ENCODE measurements around the gene ARL6IP4. TPM values are rescaled to one million over a fixed set of nuclear protein-coding genes. Genes with fewer than 3 reads are reported as not detected.

The ARL6IP4 gene
- polyA plus RNA-seq, 4 donors = 152 to 209 (median 170) TPM

DNA sequence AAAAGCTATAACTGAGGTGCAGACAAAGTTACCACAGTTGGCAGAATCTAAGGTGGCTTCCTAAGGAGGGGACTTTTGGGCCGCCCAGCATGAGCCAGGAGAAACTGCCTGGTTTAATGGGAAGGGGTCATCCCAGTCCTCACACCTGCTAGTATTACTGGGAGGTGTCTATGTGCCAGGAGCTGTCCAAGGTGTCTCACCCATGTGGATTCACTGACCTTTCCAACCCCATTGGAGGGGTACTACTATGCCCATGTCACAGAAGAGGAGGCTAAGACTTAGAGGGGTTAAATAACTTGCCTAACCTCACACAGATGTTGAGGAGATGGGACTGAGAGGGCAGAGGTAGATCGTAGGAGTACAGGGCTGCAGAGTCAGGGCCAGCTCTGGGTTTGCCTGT lies 24.4 kb upstream of the ARL6IP4 start:
- no peak for DNase-seq (ENCODE audit: low read depth in 4 of 4, low spot score in 3 of 4)

DNA sequence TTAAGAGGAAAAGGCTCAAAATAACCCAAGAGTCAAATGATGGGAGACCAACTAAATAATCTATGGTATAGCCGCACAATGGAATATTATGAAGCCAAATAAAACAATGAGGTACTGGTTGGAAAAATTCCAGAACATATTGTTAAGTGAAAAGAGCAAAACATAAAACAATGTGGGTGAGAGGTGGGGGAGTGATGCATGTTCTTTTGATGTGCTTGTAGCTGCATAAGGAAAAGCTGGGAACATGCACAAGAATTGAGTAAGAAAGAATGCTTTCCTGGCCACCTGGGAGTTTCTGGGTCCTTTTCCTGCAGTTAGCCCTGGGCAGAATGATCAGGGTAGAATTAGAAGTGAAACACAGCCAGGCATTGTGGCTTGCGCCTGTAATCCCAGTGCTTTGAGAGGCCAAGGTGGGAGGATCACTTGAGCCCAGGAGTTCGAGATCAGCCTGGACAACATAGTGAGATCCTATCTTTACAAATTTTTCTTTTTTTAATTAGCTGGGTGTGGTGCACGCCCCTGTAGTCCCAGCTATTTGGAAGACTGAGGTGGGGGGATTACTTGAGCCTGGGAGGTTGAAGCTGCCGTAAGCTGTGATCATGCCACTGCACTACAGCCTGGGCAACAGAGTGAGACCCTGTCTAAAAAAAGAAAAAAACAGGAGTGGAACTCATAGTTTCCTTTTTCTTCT lies 22.1 kb upstream of the ARL6IP4 start:
- DNase-seq (ENCODE audit: low read depth in 4 of 4, low spot score in 3 of 4) = no peak

DNA sequence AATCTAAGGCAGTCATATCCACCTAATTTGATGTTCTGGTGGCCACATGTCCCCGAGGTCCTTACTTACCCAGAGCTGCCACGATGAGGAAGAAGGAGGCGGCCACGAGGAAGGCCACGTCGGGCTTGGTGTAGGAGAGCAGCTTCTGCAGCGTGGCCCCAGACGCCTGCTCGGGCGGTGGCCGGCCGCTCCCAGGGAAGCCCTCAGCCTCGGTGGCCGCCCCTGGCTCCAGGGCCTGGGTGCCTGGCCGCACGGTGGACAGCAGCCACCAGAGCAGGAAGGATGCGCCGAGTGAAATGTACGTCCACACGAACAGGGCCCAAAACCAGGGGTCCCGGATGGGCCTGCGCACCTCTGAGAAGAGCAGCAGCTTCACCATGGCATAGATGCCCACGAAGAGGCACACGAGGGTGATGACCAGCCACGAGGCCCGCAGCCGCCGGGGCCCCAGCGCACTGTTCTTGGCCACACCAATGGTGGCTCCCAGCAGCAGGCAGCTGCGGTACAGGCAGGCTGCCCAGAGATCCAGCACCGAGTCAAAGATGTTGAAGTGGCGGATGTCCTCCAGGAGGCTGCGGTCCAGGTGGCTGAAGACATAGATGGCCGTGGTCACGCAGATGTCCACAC lies 20.8 kb upstream of the ARL6IP4 start:
- DNase-seq (ENCODE audit: low read depth in 4 of 4, low spot score in 3 of 4) = no peak

DNA sequence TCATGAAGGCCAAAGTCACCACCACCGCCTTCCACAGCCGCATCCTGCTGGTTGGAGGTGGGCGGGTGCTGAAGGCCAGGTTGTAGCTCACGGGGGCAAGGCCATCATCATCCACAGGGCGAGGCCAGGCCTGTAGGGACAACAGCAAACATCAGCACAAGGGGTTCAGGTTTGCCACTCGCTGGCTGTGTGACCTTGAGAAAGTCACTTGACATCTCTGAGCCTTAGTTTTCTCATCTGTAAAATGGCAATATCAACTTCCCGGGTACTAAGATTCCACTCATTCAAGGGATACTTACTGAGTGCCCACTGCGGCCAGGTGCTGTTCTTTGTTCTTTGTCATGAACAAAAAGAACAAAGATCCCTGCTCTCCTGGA lies 20.3 kb upstream of the ARL6IP4 start:
- DNase-seq (ENCODE audit: low read depth in 4 of 4, low spot score in 3 of 4) = no peak

DNA sequence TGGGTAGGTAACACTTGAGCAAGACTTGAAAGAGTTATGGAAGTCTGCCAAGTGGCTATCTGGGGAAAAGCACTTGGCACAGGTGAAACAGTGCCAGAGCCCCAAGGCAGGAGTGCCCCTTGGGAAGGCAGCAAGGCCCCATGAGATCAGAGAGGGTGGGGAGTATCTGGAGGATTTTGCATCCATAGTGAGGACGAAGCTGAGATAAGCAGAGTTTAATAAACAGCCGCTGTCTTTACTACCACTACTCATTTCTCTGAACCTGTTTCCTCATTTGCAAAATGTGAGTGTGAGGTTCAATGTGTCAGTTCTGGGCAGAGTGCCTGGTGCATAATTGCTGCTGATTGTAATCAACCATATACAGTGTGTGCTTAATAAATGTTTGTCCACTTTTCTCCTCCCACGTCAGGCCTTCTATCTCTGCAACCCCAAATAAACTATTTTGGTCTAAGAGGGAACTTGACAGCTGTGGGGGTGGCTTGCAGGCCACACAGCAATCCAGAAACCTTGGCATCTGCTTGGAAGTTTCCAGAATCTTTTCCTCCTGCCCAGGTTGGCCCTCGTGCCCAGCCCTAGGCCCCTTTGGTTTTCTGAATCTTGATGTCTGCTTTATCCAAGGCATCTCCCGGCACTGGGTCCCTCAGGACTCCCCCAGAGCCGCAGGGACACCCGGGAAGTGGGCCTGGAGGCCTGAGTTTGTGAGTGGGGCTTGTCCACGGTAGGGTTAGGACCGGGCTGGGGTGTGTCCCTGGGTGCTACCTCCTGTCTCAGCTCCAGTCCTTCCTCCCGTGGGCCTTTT lies 18.8 kb upstream of the ARL6IP4 start:
- DNase-seq (ENCODE audit: low read depth in 4 of 4, low spot score in 3 of 4) = no peak

DNA sequence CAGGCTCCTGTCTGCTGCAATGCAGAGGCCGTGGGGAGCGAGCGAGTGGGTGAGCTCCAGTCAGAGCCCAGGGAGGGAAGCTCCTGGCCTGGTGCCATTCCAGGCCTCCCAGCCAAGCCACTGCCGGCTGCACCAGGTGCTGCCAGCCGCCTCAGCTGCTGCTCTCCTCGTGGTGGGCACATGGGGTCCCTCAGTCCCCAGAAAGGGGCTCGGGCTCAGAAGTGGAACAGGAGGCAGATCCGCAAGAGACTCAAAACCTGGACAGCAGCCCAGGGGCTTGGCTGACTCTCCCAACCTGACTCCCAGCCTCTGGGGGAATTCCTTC lies 16.6 kb upstream of the ARL6IP4 start:
- DNase-seq (ENCODE audit: low read depth in 4 of 4, low spot score in 3 of 4) = no peak

DNA sequence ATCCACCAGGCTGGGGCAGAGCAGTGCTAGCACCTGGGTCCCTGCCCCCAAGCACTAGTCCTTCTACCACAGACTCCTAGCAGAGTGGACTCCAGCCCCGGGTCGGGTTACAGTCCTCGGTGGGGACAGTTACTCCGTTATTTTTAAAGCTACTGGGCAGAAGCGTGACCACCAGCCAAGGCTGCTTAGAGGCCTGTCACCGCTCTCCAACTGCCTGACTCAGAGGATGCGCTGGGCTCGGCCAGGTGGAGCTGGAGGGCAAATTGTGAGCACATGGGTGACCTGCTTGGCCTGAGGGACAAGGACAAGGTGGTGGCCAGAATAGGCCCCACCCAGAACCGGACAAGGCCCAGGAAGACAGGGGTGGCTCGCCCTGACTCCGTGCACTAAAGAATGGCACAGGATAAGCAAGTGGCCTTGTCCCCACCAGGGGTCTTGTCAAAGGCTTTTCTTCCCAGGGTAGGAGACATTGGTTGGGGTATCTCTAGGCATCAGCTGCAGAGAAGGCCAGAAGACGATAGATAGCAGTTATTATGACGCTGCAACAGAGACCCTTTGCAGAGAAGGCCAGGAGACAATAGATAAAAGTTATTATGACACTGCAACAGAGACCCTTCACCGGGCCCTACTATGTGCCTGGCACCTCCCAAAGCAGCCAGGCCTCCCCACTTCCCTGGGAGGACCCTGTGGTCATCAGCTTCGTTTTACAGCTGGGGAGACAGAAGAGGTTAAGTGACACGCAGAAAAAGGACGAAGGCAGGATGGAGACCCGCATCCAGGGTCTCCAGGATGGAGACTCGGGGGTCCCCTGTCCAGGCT lies 15.8 kb upstream of the ARL6IP4 start:
- no peak for DNase-seq (ENCODE audit: low read depth in 4 of 4, low spot score in 3 of 4)

DNA sequence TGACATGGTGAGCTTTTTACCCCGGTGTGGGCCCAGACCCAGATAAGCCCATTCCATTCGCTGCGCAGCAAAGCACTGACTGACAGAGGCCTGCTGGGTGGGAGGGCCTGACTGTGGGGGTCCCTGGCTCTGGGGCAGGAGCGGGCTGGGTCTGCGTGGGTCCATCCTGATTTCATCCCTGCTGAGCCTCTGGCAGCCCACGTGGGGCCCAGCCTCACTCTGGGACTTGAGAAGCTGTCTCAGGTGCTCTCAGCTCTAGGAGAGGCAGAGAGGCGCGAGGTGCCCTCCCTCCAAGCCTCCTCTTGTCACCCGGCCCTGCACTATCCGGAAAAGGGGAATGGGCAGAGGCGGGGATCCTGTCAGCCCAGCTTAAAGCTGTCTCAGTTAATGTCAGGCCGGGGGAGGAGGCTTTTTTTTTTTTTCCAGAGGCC lies 15.1 kb upstream of the ARL6IP4 start:
- no peak for DNase-seq (ENCODE audit: low read depth in 4 of 4, low spot score in 3 of 4)

DNA sequence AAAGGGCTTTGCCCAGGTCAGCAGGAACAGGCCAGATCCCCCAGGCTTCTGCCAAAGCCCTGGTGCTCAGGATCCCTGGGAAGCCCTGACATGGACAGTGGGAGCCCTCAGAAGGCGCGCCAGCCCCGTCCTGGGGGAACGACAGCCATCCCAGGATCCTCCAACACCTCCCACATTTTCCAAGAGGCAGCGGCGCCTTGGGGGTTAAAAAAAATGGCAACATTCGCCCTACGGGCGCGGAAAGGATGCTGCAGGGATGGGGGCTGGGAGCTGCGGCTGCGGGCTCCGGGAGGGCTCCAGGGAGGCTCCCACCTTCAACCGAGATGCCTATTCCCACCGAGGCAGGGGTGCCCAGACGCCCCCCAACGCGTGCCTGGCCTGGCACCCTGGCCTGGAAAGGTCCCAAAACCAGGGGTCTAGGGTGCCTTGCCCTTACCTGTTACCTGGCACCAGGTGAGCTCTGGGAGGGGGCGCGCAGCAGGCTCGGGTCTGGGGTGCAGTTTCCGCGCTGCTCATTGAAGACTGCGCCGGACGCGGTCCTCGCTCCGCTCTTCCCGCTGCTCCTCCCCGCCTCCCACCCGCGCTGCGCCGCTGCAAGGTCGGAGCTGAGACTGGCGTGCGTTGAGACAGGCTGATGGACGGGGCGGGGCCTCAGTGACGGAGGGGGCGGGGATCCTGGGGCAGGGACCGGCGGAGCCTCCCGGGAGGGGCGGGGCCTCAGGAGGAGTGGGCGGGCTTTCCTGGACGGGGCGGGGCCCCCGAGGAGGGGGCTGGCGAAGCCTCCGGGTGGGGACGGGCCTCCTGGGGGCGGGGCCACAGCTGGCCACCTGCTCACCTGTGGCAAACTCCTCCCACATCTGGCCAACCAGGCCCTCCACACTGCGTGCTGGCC lies 14.4 kb upstream of the ARL6IP4 start, which contains the start of gene ABCB9:
Gene ABCB9, minus strand, starts transcription at position 613 of the 892 bp plus-strand sequence. CDS start 6,228 bp downstream, outside the sequence.
- DNase-seq (ENCODE audit: low read depth in 4 of 4, low spot score in 3 of 4) = peak in 3 of 4 donors; percentile 72 to 81 (median 73)

DNA sequence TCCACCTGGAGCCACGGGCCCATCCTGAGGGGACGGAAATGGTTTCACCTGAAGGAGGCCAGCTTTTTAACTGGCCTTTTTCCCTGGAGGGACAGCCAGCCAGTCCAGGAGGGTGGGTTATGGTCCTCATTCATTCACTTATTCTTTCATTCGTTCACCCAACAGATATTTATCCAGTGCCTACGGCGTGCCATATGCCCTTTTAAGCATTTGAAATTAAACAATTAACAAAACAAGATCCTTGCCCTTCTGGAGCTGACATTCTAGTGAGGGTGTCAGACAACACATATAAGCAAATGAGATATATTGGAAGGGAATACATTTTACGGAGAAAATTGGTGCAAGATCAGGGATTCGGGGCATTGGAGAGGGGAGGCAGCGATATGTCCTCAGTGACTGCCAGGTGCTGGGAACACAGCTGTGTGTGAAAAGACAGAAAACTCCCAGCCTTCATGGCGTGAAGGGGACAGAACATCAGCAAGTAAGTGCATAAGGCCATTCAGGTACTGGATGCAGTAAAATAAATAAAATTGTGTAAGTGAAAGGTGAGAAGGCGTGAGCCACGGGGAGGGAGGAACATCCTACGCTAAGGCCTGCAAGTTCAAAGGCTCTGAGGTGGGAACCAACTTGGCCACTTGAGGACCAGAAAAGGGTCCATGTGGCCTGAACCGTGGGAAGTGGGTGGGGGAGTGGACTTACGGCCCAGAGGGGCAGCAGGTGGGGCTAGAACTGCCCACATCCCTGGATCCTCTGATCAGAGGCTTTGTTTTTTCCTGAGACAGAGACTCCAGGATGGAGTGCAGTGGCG lies 13.5 kb upstream of the ARL6IP4 start:
- DNase-seq (ENCODE audit: low read depth in 4 of 4, low spot score in 3 of 4) = no peak

DNA sequence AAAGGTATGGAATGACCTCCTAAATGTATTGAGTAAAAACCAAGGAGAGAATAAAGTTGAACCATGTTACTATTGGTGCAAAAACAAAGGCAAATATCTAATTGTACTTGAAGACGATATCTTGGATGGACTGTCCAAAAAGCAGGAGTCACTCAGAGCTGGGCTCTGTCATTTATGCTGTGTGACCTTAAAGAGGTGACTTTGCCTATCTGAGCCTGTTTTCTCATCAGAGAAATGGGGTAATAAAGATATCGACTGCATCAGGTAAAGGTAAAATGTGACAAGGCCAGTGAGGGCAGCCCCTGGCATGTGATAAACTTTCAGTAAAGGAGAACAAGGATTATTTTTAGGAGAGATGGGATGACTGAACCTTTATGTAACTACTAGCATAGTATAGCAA lies 12.4 kb upstream of the ARL6IP4 start:
- no peak for DNase-seq (ENCODE audit: low read depth in 4 of 4, low spot score in 3 of 4)

DNA sequence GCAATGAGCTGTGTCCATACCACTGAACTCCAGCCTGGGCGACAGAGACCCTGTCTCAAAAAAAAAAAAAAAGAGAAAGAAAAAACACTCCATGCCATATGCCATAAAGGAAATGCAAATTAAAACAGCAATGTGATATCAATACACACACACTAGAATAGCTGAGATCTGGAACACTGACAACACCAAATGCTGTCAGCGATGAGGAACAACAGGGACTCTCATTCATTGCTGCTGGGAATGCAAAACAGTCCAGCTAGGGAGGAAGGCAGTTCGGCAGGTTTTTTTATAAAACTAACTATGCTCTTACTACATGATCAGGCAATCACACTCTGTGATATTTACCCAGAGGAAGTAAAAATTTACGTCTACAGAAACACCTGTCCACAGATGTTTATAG lies 10.8 kb upstream of the ARL6IP4 start:
- no peak for DNase-seq (ENCODE audit: low read depth in 4 of 4, low spot score in 3 of 4)

DNA sequence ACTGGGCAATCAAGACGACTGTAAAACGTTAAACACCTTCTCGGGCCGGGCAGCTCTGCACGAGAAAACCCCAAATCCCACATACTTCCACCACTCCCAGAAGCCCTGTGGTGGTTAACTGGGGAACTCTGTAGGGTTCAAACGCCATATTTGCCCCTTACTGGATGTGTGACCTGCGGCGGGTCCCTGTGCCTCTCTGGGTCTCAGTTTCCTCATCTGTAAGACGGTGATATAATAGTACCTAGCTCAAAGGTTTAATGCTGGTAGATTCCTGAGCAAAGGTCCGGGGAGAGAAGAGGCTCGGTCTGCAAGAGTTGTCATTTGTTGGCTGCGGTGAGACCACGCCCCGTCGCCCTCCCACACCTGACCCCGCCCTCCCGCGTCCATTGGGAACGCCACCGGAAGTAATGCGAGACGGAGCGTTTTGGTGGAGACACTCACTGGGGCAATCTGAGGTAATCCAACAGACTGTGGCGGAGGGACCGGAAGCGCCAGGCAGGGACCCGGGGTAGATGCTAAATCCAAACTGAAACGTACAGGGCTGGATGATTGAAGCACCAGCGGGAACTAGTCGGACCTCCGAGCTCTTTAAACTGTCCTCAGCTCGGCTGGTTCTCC lies 6.1 kb upstream of the ARL6IP4 start:
- peak; percentile 98 to 100 (median 99) for DNase-seq (ENCODE audit: low read depth in 4 of 4, low spot score in 3 of 4)

DNA sequence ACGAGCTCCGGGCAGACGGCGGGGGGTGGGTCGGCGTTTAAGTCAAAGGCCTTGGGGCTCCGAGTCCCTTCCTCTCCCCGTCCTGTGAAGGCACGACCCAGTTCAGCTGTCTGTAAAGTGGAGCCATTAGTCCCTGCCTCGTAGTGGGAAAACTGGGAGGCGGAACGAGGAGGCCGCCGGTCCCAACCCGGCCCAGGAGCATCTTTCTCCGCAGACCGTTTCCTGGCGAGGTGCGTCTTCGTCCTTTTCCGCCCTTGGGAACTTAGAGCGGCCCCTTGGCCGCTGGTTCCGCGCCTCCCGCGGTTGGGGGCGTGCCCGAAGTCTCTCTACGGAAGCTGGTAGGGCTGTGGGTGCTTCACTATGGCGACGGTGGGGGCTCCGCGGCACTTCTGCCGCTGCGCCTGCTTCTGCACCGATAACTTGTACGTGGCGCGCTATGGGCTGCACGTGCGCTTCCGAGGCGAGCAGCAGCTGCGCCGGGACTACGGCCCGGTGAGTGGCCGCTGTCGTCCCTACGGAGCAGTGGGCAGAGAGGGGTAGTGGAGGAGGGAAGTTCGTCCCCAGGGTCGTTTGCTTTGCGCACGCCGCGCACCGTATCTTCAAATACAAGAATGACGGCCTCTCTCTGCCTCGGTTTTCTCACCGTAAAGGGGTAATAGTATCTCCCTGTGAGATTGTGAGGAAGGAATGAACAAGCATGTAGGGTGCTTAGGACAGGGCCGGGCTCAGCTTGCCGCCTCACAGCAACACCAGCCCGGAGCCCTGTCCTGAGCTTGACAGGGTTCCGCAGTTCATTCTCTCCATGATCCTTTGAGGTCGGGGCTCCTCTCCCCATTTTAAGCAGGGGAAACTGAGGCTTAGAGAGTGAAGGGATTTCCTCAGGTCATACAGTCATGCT lies 5.3 kb upstream of the ARL6IP4 start, which contains the start of gene OGFOD2:
Gene OGFOD2, plus strand, starts transcription at position 353 of the 898 bp plus-strand sequence. Its CDS starts 8 bp downstream, at position 361.
- DNase-seq (ENCODE audit: low read depth in 4 of 4, low spot score in 3 of 4) = peak; percentile 76 to 86 (median 83)

DNA sequence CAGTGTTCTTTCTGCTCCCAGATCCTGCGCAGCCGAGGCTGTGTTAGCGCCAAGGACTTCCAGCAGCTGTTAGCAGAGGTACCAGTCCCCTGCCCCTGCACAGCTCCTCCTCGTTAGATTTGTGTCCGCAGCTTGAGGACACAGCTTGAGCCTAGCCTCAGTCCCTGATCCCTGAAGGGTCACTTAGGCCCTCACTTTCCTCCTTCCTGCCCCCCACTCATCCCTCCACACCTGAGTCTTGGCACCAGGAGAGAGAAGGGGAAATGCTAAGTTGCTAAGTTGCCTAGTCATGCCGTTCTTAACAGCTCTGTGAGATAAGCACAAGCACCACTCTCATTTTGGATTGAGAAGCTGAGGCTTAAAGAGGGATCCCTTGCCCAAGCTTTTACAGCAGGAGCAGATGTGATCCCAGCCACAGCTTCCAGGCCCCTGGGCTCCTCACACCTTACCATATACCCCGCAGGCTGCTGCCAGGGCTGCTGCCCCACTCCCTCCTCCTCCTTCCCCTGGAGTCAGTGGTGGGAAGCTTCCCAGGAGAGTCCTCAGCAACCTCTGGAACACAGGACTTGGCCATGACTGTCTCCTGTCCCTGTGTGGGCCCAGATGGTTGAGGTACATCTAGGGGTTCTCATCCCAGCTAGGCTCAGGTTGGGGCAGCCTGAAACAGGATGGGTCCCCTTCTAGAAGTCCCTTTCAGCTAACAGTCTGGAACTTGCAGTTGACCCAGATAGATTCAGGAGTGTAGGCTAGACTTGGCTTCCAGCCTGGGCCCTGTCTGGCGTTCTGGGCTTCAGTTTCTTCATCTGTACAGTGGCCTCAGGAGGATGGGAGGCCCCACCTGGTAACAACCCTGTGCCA lies 4.5 kb upstream of the ARL6IP4 start:
- DNase-seq (ENCODE audit: low read depth in 4 of 4, low spot score in 3 of 4) = no peak

DNA sequence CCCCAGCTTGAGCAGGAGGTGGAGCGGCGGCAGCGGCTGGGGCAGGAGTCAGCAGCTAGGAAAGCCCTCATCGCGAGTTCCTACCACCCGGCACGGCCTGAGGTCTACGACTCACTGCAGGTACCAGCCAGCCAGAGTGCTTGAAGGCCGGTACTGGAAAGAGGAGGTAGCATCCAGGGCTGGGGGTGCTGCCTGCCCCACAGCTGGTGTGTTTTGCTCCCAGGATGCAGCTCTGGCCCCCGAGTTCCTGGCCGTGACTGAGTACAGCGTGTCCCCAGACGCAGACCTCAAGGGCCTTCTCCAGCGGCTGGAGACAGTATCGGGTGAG lies 3.9 kb upstream of the ARL6IP4 start:
- DNase-seq (ENCODE audit: low read depth in 4 of 4, low spot score in 3 of 4) = no peak

DNA sequence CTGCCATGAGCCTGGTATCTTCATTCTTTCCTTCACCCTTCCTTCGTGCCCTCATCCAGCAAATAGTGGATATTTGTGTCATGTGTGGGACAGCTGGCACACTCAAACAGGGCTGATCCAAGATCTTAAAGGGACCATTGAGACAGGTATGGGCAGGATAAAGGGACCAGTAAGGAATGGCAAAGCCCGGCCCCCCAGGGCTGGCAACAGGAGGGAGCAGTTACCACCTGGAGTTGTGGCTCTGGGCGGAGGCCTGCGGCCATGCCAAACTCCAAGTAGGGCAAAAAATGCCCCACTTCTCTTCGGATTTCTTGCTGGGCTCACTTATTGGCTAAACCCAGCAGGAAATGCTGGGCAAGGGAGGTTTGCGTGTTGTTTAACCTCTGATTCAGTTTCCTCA lies 3.3 kb upstream of the ARL6IP4 start:
- DNase-seq (ENCODE audit: low read depth in 4 of 4, low spot score in 3 of 4) = no peak

All from right renal pelvis (tissue), 4 donors.